Measurements from ENCODE around the gene SLC34A3.

The SLC34A3 gene

GRCh38 chr9:137221506-137222111 is 9.1 kb upstream of the SLC34A3 start:
- TF ChIP-seq CTCF (IDR thresholded peaks at IDR 0.05; ENCODE audit: low read depth, low read length, missing control alignments), result no peak
- DNase-seq (ENCODE audit: extremely low read depth, low read depth), result no peak
- H3K4me3 ChIP-seq (replicated peaks; ENCODE audit: low read depth, low read length), result peak overlapping the region; percentile 13

GRCh38 chr9:137222190-137223077 is 8.3 kb upstream of the SLC34A3 start, which contains the start of gene RNF208:
Gene RNF208 (minus strand): TSS chr9:137222240. CDS start chr9:137221212, 1,028 bp downstream.
- DNase-seq (ENCODE audit: extremely low read depth, low read depth), result no peak
- peak within 1 kb of the TSS; percentile 74 for H3K4me3 ChIP-seq (replicated peaks; ENCODE audit: low read depth, low read length)
- TF ChIP-seq CTCF (IDR thresholded peaks at IDR 0.05; ENCODE audit: low read depth, low read length, missing control alignments), result no peak

- TF ChIP-seq CTCF (IDR thresholded peaks at IDR 0.05; ENCODE audit: low read depth, low read length, missing control alignments), result no peak
- H3K4me3 ChIP-seq (replicated peaks; ENCODE audit: low read depth, low read length), result peak overlapping the region; percentile 74
- peak; percentile 97 for DNase-seq (ENCODE audit: extremely low read depth, low read depth)
Measured at GRCh38 chr9:137223078-137223970, 7.4 kb upstream of the SLC34A3 start.

GRCh38 chr9:137224830-137225694 is 5.6 kb upstream of the SLC34A3 start, which contains the start of gene CYSRT1:
Gene CYSRT1 (plus strand): TSS chr9:137225174. CDS start chr9:137225622, 448 bp downstream.
- H3K4me3 ChIP-seq (replicated peaks; ENCODE audit: low read depth, low read length), result peak within 1 kb of the TSS; percentile 74
- DNase-seq (ENCODE audit: extremely low read depth, low read depth), result no peak
- no peak for TF ChIP-seq CTCF (IDR thresholded peaks at IDR 0.05; ENCODE audit: low read depth, low read length, missing control alignments)

- no peak overlapping the region for H3K4me3 ChIP-seq (replicated peaks; ENCODE audit: low read depth, low read length)
- no peak for TF ChIP-seq CTCF (IDR thresholded peaks at IDR 0.05; ENCODE audit: low read depth, low read length, missing control alignments)
- no peak for DNase-seq (ENCODE audit: extremely low read depth, low read depth)
Measured at GRCh38 chr9:137225699-137226331, 4.9 kb upstream of the SLC34A3 start.
